ENCODE data around the gene ELAC2.

GRCh38 chr17:12990926-12991325 lies 26.9 kb downstream of the ELAC2 start:
- no peak for TF ChIP-seq CTCF (conservative IDR thresholded peaks at IDR 0.05)
- TF ChIP-seq EZH2 (IDR thresholded peaks at IDR 0.05; ENCODE audit: low read depth): no peak

Data from PC-9 (cell line).